GM12878 (cell line): ENCODE data around the gene INHBC. TPM values are rescaled to one million over a fixed set of nuclear protein-coding genes. Genes with fewer than 3 reads are reported as not detected.
A peak's percentile ranks its signal among the peaks of the same experiment; 100 is the strongest.

Experiments used
- CBFB ChIP-seq: IDR thresholded peaks from 2 replicates; pipeline ENCODE4 v1.6.1; 2016; ENCODE audit warnings: antibody characterized with exemption, low read depth
- CBX3 ChIP-seq: fragments of 200-600 bp; sonication (generic); IDR thresholded peaks from 2 replicates; pipeline ENCODE4 v1.6.1; 2016; ENCODE audit warnings: low read depth, borderline replicate concordance
- DPF2 ChIP-seq: fragments of 450-650 bp; IDR thresholded peaks from 2 replicates; pipeline ENCODE4 v1.6.1; 2017; ENCODE audit warnings: mild to moderate bottlenecking
- EP300 ChIP-seq, 2 experiments: fragments of 150-350 bp in 1 of 2; IDR thresholded peaks; 2 replicates each; pipeline ENCODE4 v1.6.1; 2011 to 2012; ENCODE audit warnings: low read depth in 2 of 2, low read length in 2 of 2, borderline replicate concordance in 1 of 2, improper control_type of control experiment in 1 of 2, inconsistent platforms in 1 of 2; ENCODE audit not compliant: control insufficient read depth in 1 of 2
- ETV6 ChIP-seq, 2 experiments: fragments of 450-650 bp in 1 of 2; IDR thresholded peaks in 1 of 2; conservative IDR thresholded peaks in 1 of 2; 2 replicates each; pipeline ENCODE4 v1.6.1; 2014; ENCODE audit warnings: antibody characterized with exemption in 1 of 2, borderline replicate concordance in 1 of 2, low read depth in 1 of 2, mild to moderate bottlenecking in 1 of 2, moderate library complexity in 1 of 2
- FOXK2 ChIP-seq: fragments of 450-650 bp; IDR thresholded peaks from 2 replicates; pipeline ENCODE4 v1.6.1; 2017; ENCODE audit warnings: mild to moderate bottlenecking, moderate library complexity
- JUNB ChIP-seq: IDR thresholded peaks from 2 replicates; pipeline ENCODE4 v1.6.1; 2016; ENCODE audit warnings: antibody characterized with exemption, mild to moderate bottlenecking
- KDM1A ChIP-seq: fragments of 200-600 bp; sonication (generic); IDR thresholded peaks from 2 replicates; pipeline ENCODE4 v1.6.1; 2016; ENCODE audit warnings: borderline replicate concordance
- LARP7 ChIP-seq: fragments of 450-650 bp; IDR thresholded peaks from 2 replicates; pipeline ENCODE4 v1.6.1; 2017; ENCODE audit warnings: mild to moderate bottlenecking
- MTA3 ChIP-seq: IDR thresholded peaks from 2 replicates; pipeline ENCODE4 v1.6.1; 2012; ENCODE audit warnings: low read length, inconsistent platforms, borderline replicate concordance
- NFYA ChIP-seq: IDR thresholded peaks from 2 replicates; pipeline ENCODE4 v1.6.1; 2011; ENCODE audit warnings: low read depth, mild to moderate bottlenecking, low read length, improper control_type of control experiment, borderline replicate concordance
- NKRF ChIP-seq: fragments of 450-650 bp; conservative IDR thresholded peaks from 2 replicates; pipeline ENCODE4 v1.6.1; 2017; ENCODE audit warnings: mild to moderate bottlenecking, moderate library complexity
- RB1 ChIP-seq: fragments of 450-650 bp; formaldehyde crosslinking; IDR thresholded peaks from 2 replicates; pipeline ENCODE4 v1.6.1; 2017; ENCODE audit warnings: mild to moderate bottlenecking, borderline replicate concordance
- SUZ12 ChIP-seq: fragments of 200-600 bp; sonication (generic); IDR thresholded peaks from one replicate; pipeline ENCODE4 v1.6.1; 2018; ENCODE audit warnings: antibody characterized with exemption, mild to moderate bottlenecking; ENCODE audit not compliant: unreplicated experiment
- TBL1XR1 ChIP-seq: IDR thresholded peaks from 2 replicates; pipeline ENCODE4 v1.6.1; 2012; ENCODE audit warnings: low read depth, low read length, improper control_type of control experiment
- USF2 ChIP-seq: IDR thresholded peaks from 2 replicates; pipeline ENCODE4 v1.6.1; 2011; ENCODE audit warnings: low read depth, low read length, improper control_type of control experiment, borderline replicate concordance
- polyA plus RNA-seq, 11 experiments: library from polyadenylated mRNA; depleted of rRNA in 4 of 11; unstranded in 6 of 11; stranded (reverse) in 5 of 11; fragments of >200 nt; fragmentation: Nextera tagmentation in 4 of 11; fragmentation: Illumina TruSeq in 1 of 11; extraction: Ambion mirVana in 4 of 11; extraction: Trizol in 1 of 11; gene quantifications; 1 replicate in 1 of 11; 2 replicates in 10 of 11; pipeline versions ENCODE4 v1.2.1 to v1.2.3, GENCODE V29; 2011 to 2016; ENCODE audit warnings: inconsistent platforms in 2 of 11, missing spikeins in 2 of 11, low read depth in 1 of 11
- total RNA-seq, 4 experiments: library from RNA; depleted of rRNA in 3 of 4; stranded (reverse); fragments of >200 nt in 3 of 4; fragmentation: Illumina TruSeq in 1 of 4; extraction: Trizol in 1 of 4; gene quantifications; 2 replicates each; pipeline versions ENCODE4 v1.2.1 to v1.2.3, GENCODE V29; 2013 to 2021
- TF ChIP-seq, protein P1 (sequence below): fragments of 450-650 bp; IDR thresholded peaks from 2 replicates; pipeline ENCODE4 v1.6.1; 2016; ENCODE audit warnings: mild to moderate bottlenecking, moderate library complexity, borderline replicate concordance
- TF ChIP-seq, protein P2 (sequence below): fragments of 450-650 bp; IDR thresholded peaks from 2 replicates; pipeline ENCODE4 v1.6.1; 2017; ENCODE audit warnings: mild to moderate bottlenecking, moderate library complexity

Gene INHBC
- total and polyA plus RNA-seq, 10 of the 15 experiments (the other 5 are each of a cell fraction or from before 2014, with no cell fraction given): 0.04 to 0.22 (median 0.13) TPM; not detected in 5

- TF ChIP-seq, protein P1, sequence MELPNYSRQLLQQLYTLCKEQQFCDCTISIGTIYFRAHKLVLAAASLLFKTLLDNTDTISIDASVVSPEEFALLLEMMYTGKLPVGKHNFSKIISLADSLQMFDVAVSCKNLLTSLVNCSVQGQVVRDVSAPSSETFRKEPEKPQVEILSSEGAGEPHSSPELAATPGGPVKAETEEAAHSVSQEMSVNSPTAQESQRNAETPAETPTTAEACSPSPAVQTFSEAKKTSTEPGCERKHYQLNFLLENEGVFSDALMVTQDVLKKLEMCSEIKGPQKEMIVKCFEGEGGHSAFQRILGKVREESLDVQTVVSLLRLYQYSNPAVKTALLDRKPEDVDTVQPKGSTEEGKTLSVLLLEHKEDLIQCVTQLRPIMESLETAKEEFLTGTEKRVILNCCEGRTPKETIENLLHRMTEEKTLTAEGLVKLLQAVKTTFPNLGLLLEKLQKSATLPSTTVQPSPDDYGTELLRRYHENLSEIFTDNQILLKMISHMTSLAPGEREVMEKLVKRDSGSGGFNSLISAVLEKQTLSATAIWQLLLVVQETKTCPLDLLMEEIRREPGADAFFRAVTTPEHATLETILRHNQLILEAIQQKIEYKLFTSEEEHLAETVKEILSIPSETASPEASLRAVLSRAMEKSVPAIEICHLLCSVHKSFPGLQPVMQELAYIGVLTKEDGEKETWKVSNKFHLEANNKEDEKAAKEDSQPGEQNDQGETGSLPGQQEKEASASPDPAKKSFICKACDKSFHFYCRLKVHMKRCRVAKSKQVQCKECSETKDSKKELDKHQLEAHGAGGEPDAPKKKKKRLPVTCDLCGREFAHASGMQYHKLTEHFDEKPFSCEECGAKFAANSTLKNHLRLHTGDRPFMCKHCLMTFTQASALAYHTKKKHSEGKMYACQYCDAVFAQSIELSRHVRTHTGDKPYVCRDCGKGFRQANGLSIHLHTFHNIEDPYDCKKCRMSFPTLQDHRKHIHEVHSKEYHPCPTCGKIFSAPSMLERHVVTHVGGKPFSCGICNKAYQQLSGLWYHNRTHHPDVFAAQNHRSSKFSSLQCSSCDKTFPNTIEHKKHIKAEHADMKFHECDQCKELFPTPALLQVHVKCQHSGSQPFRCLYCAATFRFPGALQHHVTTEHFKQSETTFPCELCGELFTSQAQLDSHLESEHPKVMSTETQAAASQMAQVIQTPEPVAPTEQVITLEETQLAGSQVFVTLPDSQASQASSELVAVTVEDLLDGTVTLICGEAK: peak; percentile 95
- TF ChIP-seq, protein P2, sequence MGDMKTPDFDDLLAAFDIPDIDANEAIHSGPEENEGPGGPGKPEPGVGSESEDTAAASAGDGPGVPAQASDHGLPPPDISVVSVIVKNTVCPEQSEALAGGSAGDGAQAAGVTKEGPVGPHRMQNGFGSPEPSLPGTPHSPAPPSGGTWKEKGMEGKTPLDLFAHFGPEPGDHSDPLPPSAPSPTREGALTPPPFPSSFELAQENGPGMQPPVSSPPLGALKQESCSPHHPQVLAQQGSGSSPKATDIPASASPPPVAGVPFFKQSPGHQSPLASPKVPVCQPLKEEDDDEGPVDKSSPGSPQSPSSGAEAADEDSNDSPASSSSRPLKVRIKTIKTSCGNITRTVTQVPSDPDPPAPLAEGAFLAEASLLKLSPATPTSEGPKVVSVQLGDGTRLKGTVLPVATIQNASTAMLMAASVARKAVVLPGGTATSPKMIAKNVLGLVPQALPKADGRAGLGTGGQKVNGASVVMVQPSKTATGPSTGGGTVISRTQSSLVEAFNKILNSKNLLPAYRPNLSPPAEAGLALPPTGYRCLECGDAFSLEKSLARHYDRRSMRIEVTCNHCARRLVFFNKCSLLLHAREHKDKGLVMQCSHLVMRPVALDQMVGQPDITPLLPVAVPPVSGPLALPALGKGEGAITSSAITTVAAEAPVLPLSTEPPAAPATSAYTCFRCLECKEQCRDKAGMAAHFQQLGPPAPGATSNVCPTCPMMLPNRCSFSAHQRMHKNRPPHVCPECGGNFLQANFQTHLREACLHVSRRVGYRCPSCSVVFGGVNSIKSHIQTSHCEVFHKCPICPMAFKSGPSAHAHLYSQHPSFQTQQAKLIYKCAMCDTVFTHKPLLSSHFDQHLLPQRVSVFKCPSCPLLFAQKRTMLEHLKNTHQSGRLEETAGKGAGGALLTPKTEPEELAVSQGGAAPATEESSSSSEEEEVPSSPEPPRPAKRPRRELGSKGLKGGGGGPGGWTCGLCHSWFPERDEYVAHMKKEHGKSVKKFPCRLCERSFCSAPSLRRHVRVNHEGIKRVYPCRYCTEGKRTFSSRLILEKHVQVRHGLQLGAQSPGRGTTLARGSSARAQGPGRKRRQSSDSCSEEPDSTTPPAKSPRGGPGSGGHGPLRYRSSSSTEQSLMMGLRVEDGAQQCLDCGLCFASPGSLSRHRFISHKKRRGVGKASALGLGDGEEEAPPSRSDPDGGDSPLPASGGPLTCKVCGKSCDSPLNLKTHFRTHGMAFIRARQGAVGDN: no peak
- TF ChIP-seq EP300 (IDR thresholded peaks at IDR 0.05; ENCODE audit: borderline replicate concordance in 1 of 2, control insufficient read depth in 1 of 2, low read depth in 2 of 2, low read length in 2 of 2): peak in 1 of 2 experiments; percentile 2; a peak in 1 of 4 replicates
- TF ChIP-seq TBL1XR1: peak; percentile 21; the same call in 1 of the 2 replicates
- no peak for TF ChIP-seq MTA3
- TF ChIP-seq NKRF: peak; percentile 85
- TF ChIP-seq SUZ12: no peak
- TF ChIP-seq JUNB: no peak
- TF ChIP-seq DPF2: no peak
- no peak for TF ChIP-seq USF2
- TF ChIP-seq LARP7: 0 out of 2 replicates have a peak, but pooled peaks have one; percentile 49
- no peak for TF ChIP-seq FOXK2
- no peak for TF ChIP-seq CBX3
- TF ChIP-seq RB1: 0 out of 2 replicates have a peak, but pooled peaks have one; percentile 64
- TF ChIP-seq KDM1A: no peak
- TF ChIP-seq NFYA: no peak
- TF ChIP-seq CBFB: no peak
- TF ChIP-seq ETV6 (conservative IDR thresholded peaks at IDR 0.05 in 1 of 2, IDR thresholded peaks at IDR 0.05 in 1 of 2; ENCODE audit: borderline replicate concordance in 1 of 2, low read depth in 1 of 2): no peak
These were observed 53.2 kb downstream of the INHBC start, which contains the start of gene MARS1 (continued) for GRCh38 chr12:57487597-57488401.
